Left kidney (tissue), 8 donors: Measurements from ENCODE around the gene VPS33B. TPM values are rescaled to one million over a fixed set of nuclear protein-coding genes. Genes with fewer than 3 reads are reported as not detected.
"Not testable (repeated sequence)": the region's sequence is repeated elsewhere in the genome, so short reads cannot be mapped to it uniquely, and the experiment has no call there.

Experiments
- DNase-seq: peaks from one replicate; pipeline ENCODE4 v3.0.0-alpha.2; 2013
- long read RNA-seq, 8 donors: transcript quantifications; one replicate each; lab custom pipeline, GENCODE V29; 2026
- polyA plus RNA-seq: library from polyadenylated mRNA; unstranded; fragments of 120-200 nt; gene quantifications from one replicate; pipeline ENCODE4 v1.2.1, GENCODE V29; 2013; ENCODE audit not compliant: insufficient read length

Gene VPS33B
- 20.9 TPM for polyA plus RNA-seq
- long read RNA-seq, donor 1, partial matches to known transcripts: 0 of 2 reads
- long read RNA-seq, donor 1, other reads (novel, unspliced or antisense): 0 of 2 reads
- long read RNA-seq, donor 2, partial matches to known transcripts: 0 of 1 reads
- long read RNA-seq, donor 2, other reads (novel, unspliced or antisense): 0 of 1 reads
- long read RNA-seq, donor 3, partial matches to known transcripts: 0 of 2 reads
- long read RNA-seq, donor 3, other reads (novel, unspliced or antisense): 0 of 2 reads
- long read RNA-seq, donor 4: 0 reads
- long read RNA-seq, donor 5, partial matches to known transcripts: 0 of 4 reads
- long read RNA-seq, donor 5, other reads (novel, unspliced or antisense): 0 of 4 reads
- long read RNA-seq, donor 6, transcript VPS33B-201 (23 exons, 2,767 nt): major isoform, 5 of 5 reads
- long read RNA-seq, donor 6, partial matches to known transcripts: 0 of 5 reads
- long read RNA-seq, donor 6, other reads (novel, unspliced or antisense): 0 of 5 reads
- long read RNA-seq, donor 7, partial matches to known transcripts: 0 of 4 reads
- long read RNA-seq, donor 7, other reads (novel, unspliced or antisense): 0 of 4 reads
- long read RNA-seq, donor 8: 0 reads

DNA sequence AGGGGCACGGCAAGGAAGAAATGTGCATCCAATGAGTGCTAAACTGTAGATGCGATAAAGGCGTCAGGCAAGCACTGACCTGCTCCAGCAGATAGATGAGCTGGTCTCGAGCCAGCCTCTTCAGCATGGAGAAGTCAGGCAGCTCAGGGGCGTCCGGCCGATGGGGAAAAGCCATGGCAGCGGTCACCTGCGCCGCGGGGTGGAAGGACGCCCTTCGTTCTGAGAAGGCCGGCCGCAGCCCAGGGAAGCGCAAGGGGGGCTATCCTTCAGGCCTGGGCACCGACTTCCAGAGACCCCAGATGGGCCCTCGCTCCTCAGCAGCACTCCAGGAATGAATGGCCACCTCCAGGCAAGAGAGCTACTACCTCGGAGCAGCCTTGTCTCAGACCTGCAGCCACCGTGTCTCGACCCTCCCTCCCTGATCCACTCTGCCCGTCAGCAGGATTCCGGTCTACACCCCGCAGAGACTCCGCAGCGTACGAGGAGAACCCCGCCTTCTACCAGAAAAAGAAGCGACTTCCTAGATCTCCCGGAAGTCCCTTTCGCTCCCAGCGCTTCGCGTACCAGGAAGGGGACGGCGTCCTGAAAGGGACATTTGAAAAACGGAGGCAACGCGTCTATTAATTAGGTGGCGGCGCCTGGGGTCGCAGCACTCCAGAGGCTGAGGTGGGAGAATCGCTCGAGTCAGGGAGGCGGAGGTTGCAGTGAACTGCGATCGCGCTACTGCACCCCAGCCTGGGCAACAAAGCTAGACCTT lies at the start of gene VPS33B:
VPS33B (minus strand) TSS at position 520 of the 757 bp plus-strand sequence; CDS start at position 175, 345 bp downstream.
- peak; percentile 89 for DNase-seq

DNA sequence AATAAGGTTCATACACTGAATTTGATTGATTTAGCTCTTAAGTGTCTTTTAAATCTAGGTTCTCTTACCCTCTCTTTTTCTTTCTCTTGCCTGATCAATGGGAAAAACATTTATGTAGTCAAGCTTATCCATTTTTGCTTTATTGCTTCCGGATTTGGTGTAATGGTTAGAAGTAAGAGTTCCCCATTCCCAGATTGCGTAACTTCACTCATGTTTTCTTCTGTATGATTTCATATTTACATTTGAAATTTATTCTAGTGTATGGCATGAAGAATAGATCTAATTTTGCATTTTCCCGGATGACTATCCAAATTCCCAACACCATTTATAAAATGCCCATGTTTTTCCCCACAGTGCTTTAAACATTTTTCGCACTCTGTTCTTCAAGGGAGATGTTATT lies 49.8 kb upstream of the VPS33B start:
- DNase-seq: no peak

DNA sequence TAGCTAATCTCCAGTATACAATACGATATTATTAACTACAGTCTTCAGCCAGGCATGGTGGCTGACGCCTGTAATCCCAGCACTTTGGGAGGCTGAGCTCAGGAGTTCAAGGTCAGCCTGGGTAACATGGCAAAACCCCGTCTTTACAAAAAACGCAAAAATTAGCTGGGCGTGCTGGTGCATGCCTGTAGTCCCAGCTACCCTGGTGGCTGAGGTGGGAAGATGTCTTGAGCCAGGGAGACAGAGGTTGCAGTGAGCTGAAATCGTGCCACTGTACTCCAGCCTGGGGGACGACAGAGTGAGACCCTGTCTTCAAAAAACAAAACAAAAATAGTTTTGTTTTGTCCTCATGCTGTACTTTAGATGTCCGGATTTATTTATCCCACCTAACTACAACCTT lies 48.5 kb upstream of the VPS33B start:
- no peak for DNase-seq

DNA sequence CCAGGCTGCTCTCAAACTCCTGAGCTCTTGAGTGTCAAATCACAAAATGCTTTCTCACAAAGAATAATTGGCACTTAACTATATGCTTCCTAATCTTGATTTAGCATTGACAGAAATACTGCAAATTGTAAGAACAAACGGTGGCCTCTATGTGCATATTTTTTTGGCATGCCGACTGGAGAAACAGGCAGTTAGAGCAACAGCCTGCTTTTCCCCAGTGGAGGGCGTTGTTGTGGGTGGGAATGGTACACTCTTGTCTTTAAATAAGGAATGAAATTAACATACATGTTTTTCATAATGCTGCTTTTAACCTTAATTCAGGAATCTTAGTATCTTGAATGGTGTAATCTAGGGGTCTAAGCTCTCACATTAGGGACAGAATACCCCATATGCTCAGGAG lies 46.6 kb upstream of the VPS33B start:
- DNase-seq: no peak

DNA sequence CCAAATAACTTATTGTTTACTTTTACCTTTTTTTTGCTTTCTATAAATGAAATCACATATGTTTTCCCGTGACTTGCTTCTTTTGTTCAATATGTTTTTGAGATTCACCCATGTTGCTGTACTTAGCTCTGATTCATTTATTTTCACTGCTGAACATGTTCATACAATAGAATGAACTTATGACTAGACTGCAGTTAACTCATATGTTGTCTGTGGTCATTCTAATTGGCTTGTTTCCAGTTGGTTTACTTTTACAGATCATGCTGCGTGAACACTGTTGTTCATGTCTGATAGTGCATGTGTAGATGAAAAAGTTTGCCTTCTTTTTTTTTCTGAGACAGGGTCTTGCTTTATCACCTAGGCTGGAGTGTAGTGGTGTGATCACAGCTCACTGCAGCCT lies 46.0 kb upstream of the VPS33B start:
- DNase-seq: no peak

DNA sequence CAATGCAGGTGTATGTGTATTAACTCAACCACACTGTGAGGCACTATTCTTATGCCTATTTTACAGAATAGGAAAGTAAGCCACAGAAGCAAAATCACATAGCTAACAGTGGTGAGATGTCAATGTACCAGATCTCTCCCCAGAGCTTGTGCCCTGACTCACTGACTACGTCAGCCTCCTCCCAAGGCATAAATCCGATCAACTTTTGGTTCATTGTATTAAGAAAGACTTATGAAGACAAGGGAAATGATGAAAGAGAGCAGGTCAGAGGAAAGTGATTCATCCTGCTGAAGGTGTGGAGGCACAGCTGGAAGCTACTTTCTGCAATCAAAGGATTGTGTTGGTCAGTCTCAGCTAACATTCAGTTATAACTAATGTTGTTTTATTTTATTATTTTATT lies 44.6 kb upstream of the VPS33B start:
- no peak for DNase-seq

DNA sequence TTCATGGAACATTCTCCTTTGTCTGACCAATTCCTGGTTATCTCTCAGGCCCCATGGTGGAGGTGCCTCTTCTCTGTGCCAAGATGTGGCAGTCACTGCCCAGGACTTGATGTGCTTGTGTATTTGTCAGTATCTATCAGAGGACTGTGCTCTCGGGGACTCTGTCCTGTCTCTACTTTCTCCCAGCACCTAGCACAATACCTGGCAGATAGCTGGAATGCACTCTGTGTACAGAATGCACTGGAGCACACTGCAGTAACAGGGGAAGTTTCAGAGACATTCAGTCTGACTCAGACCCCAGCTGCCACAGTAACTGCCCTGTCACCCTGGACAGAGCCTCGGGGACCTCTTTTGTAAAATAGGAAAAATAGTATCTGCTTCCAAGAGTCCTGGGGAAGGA lies 43.1 kb upstream of the VPS33B start:
- no peak for DNase-seq

DNA sequence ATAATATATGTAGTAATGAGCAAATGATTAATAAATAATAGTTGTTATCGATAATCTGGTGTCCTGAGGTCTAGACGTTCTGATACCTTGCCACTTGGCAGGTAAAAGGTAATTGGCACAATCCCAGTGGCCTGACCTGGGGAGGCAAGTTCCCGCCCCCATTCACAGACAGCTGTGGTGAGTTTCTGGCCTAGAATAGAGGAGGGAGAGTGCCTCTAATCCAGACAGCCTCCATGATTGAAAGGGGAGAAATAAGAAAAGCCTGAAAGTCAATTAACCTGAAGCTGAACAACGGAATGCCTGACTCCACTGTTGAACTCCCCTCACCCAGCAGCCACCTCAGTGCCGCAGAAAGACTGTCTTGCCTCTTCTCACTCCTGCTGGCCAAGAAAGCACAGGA lies 39.6 kb upstream of the VPS33B start:
- DNase-seq: no peak

DNA sequence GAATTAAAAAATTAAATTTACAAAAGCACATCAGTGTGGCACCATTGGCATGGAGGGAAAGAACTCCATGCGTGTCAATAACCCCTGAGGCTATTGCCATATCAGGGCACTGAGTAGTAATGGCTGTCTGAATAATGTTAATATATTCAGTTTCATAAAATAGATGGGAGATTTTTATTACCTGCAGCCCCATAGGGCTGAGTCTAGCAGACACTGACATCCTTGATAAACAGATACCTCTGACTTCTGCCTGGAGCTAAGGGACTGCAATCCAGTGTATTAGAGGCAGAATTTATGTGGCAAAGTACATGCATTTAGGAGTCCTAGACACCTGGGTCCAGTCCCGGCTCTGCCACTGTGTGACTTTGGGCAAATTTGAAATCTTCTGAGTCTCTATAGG lies 38.8 kb upstream of the VPS33B start:
- DNase-seq: no peak

DNA sequence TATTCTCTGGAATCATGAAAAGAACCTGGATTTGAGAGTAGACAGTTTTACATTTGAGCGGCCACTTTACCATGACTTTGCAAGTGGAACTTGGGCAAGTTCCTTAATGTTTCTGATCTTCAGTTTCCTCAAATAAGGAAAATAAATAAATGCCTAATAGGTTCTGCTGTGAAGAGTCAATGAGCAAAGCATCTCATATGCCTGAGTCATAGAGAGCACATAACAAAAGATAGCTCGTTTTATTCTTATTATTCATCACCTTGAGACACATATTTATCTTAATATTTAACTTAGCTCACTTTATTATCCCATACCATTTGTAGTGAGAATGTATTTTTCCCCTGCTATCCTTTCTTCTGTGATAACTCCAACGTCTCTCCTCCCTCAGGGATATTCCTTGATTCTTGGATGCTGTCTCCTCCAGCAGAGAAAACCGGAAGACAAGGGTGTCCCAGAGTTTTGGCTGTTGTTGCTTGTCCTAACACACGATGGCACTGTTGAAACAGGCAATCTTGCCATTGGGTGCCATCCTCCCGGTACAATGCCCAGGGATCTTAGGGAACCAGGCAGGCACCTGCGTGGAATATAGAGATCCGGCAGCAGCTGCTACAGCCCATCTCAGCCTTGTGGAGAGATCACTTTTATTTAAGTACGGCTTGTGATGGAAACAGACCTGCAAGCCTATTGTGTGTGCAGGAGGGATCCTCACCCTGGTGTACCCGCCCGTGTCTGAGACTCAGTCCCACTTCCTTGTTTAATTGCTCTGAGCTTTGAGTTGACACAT lies 33.3 kb upstream of the VPS33B start:
- DNase-seq: peak; percentile 70

DNA sequence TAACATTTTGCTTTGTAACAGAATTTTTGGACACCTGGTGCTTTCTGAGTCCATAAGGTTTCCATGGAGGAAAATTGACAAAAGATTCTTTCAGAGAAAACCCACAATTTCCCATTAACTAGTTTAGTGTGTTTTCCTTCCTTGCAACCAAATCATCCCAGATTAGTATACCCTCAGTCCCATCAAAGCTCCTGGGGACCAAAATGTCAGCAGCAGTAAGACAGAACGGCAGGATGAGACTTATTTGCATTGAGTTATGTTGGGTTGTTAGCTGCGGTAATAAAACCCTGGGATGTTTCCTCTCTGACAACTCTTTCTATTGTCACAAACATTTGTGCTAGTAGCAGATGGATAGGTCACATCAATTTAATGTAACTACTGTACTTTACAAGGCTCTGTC lies 32.4 kb upstream of the VPS33B start:
- DNase-seq: no peak

DNA sequence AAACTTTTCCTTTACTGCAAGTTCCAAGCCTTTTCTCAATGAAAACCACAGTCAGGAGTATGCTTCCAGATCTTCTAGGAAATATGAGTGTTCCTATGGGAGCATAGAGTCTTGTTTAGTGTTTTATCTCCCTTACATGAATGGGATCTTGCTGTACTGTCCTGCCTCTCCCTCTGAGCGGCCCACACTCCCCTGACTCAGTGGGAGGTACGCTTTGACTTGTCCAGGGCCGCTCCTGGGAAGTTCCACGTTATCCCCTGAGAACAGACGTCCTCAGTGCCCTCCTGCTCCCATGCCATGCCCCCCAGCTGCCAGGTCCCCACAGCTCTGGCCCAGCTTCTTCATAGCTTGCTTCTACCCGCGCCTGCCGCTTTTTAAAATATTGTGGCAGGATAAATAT lies 28.9 kb upstream of the VPS33B start:
- DNase-seq: no peak

DNA sequence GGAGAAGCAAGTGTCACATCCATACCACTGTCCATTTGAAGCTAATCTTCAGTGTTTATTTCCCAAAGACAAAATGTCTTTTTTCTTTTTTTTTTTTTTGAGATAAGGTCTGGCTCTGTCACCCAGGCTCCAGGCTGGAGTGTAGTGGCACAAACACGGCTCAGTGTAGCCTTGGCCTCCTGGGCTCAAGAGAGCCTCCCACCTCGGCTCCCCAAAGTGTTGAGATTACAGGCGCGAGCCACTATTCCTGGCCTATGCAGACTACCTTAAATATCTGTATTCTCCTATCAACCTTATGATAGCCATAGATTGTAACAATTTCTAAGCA lies 27.7 kb upstream of the VPS33B start:
- DNase-seq: no peak

DNA sequence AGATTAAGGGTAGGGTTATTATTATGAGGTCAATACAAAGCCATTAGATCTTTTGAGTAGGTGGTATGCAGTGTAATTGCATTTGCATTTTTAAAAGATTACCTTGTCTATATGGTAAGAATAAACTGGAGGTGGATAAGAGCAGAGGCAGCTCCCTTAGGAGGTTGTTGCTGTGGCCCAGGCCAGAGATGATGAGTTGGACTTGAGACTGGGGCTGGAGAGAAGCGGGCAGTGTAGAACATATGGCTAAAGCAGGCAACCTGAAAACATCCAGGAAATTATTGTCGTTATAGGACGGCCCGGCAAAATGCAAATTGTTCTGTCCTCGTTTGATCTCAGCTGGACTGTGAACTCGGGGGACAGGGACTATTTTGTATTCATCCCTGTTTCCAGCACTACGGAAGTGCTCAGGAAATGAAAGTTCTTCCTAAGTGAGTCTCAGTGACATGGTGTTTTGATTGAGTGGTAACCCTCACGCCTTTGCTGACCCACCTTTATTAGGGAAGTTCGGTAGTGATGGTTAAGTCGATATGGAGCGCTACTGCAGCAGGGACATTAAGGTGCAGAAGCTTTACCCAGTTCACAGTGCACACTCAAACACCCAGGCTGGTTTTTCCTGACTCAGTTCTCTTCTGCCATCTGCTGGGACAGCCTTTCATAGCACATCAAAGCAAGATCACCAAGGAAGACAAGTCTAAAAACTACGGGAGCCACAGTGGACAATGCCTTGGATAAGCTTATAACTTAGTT lies 27.2 kb upstream of the VPS33B start:
- DNase-seq: peak; percentile 67

DNA sequence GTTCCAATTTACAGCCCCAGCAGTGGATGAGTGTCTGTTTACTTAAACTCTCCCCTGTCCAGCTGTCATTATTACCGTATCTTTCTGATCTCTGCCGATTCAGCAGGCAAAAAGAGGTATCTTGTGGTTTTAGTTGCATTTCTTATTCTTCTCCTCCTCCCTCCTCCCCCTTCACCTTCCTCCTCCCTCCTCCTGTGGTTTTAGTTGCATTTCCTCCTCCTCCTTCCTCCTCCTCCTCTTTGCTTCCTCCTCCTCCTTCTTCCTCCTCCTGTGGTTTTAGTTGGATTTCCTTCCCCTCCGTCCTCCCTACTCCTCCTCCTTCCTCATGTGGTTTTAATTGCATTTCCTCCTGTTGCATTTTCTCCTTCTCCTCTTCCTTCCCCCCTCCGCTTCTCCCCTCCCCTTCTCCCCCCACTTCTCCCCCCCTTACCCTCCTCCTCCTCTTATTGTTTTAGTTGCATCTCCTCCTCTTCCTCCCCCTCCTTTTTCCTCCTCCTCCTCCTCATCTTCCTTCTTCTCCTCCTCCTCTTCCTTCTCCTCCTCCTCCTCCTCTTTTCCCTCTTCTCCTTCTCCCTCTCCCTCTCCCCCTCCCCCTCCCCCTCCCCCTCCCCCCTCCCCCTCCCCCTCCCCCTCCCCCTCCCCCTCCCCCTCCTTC lies 25.3 kb upstream of the VPS33B start:
- no peak for DNase-seq

DNA sequence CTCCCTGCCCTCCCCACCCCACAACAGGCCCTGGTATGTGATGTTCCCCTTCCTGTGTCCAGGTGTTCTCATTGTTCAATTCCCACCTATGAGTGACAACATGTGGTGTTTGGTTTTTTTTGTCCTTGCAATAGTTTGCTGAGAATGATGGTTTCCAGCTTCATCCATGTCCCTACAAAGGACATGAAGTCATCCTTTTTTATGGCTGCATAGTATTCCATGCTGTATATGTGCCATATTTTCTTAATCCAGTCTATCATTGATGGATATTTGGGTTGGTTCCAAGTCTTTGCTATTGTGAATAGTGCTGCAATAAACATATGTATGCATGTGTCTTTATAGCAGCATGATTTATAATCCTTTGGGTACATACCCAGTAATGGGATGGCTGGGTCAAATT lies 23.7 kb upstream of the VPS33B start:
- not testable (repeated sequence) for DNase-seq

DNA sequence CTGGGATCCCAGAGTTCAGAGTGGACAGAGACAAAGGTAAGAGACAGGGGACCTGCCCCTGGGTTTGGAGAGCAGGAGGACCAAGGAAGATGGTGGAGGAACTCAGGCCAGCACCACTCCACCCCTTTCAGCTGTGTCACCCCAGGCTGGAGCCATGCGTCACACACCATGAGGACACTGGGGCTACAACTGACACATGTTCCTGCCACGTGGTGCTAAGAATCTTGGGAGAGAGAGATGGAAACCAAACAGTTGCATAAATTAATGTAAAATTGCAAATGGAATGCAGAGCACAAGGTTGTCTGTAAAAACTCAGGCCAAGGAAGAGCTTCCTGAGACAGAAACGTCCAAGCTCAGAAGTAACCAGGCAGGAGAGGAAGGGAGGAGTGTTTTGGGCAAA lies 22.7 kb upstream of the VPS33B start:
- no peak for DNase-seq

DNA sequence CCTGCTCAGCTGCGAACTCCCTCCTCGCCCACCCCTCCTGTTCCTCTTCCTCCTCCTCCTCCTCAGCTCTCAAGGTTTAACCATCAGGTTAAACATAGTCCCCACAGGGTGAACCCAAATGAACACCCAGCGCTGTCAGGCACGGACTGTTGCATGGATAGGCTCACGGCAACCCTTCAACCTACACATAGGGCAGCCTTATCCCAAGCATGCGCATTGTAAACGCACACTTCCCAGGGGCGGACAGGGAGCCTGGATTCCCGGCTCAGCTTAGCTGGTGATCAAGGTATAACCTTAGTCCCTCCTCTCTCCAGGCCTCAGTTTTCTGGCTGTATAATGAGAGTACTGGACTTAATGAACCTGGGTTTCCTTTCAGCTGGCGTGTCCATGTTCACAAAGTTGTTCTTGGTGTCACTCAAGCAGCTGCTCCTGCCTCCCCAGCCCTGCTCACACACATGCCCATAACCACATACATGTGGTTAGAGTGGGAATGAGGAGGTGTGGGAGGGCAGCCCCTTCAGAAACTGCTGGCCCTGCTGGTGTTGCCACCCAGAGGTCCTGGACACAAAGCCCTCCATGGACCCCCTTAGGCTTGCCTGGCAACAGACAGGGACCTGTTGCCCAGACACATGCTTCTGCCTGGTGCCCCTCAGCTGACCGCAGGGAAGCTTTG lies 20.9 kb upstream of the VPS33B start:
- DNase-seq: no peak

DNA sequence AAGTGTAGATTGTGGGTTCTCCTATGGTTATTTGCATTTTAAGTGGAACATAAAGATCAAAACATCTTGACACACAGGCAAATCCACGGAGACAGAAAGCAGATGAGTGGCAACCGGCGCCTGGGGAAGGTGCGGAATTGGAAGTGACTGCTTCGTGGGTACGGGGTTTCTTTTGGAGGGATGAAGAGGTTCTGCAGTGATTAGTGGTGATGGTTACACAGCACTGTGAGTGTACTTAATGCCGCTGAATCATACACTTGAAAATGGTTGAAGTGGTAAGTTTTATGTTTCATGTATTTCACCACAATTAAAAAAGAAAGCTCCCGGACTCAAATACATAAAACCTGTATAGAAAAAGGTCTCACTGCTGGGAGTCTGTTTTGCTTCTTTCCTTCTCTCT lies 18.5 kb upstream of the VPS33B start:
- DNase-seq: no peak

DNA sequence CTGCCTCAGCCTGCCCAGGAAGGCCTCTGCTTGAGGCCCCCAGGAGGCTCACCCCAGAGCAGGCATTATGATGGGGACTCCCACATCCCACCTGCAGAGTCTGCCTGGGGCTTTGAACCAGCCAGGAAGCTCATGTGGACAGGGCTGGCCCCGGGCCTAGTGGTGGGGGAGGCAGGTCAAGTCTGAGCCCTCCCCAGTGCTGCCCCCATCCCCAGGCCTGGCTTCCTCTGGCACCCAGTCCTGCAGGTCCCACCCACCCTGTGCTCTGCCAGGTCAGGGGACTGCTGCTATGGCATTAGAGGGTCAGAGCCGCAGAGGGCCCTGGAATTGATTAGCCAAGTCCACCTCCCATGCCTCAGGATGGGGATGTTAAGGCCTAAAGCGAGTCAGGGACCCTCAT lies 17.6 kb upstream of the VPS33B start:
- no peak for DNase-seq
